ENCODE results near the gene MKI67.
A peak's percentile ranks its signal among the peaks of the same experiment; 100 is the strongest.
"Not testable (repeated sequence)": the region's sequence is repeated elsewhere in the genome, so short reads cannot be mapped to it uniquely, and the experiment has no call there.

The MKI67 gene

DNA sequence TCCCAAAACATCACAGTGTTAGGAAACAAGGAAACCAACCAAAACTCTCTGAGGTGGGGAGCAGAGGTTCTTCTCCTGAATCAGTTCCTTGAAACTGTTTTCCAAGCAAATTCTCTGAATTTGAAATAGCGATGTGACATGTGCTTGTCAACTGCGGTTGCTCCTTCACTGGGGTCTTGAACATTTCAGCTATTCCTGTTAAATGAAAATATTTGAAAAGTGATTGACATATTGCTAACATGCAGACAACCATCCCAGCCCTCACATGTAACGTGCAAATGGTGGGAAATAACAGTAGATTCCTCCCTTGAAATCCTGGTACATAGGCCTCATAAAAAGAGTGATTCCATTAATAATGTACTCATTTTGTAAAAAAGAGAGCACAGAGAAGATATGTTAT, 15.9 kb downstream of the MKI67 start:
- no peak for DNase-seq (ENCODE audit: low read depth in 2 of 2)

DNA sequence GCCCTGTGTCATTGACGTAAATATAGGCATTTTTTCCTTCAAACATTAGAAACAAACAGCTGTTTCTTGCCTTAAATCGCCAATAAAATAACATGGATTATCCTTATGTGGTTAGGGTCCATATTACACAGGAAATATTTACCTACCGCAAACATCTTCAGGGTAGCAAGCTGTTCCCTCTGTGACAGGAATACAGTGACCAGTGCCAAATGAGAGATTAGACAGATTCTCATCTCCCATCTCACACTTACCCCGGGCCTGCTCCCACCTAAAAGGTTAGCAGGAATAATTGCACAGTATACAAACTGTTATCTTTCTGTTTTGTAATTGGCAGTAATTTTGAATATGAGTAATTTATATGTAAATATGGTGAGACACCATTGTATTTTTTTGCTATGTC, 16.5 kb downstream of the MKI67 start:
- DNase-seq (ENCODE audit: low read depth in 2 of 2): no peak

- DNase-seq (ENCODE audit: low read depth in 2 of 2): no peak
Measured at GRCh38 chr10:128105383-128105782, 20.8 kb downstream of the MKI67 start.

DNA sequence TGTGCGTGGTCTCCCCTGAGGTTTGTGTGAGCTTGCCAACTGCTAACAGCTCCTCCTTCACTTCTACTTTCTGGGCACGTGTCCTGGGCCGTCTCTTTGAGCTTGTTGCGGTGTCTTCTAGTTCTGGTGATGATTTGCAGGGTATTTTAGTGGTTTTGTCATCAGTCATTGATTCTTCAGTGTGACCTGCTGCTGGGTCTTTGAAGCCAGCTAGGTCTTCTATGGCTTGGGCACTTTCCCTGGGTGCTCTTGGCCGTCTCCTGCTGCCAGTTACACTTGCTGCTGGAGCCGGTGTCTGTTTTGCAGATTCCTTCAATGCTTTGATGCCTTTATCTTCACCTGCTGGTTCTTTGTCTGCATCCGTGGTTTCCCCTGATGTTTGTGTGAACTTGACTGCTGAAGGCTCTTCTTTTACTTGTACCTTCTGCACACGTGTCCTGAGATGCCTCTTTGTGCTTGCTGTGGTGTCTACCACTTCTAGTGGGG, 23.0 kb downstream of the MKI67 start:
- DNase-seq (ENCODE audit: low read depth in 2 of 2): no peak

DNA sequence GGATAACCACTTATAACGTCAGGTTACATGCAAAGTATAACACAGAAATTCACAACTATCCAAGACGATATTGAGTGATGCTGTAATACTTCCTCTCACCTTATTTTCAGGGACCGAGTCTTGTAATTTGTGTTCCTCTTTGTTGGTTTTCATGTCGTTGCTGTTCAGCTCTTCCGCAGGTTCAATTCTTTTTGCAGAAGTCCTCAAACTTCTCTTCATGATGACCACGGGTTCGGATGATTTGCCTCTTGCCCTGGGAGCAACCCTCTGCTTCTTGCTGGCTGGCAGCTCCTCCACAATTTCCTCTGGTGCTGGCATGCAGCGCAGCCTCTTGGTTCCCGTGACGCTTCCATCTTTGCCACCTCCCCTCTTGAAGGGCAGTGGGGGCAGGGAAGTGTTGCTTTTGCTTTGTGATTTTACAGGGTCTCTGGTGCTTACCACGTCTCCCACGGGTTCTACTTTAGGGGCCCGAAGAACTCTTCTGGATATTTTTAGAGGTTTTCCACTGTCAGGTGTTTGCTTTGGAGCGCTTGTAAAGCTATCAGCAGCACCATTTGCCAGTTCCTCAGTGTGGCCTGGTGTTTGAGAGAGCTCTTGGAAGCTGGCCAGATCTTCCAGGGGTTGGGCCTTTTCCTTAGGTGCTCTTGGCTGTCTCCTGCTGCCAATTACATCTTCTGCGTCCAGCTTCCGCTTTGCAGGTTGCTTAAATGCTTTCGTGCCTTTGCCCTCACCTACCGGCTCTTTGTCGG, 23.6 kb downstream of the MKI67 start:
- DNase-seq (ENCODE audit: low read depth in 2 of 2): no peak

DNA sequence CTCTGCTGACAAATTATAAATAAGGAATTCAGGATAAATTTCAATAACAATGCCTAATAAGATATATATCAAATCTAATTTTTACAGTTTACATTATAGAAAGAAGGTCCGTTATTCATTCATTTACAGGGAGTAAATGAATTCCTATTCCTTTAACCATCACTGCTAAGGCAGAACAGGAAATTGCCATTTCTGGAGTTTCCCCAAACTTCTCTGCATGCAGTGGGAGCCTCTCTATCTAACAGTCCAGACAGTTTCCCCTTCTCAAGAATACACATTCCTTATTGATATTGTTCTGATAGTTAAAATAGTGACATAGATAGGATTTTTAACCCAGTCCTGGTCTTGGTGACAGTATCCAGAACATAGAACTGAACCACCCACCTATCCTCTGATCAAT, 24.3 kb downstream of the MKI67 start:
- DNase-seq (ENCODE audit: low read depth in 2 of 2): no peak

DNA sequence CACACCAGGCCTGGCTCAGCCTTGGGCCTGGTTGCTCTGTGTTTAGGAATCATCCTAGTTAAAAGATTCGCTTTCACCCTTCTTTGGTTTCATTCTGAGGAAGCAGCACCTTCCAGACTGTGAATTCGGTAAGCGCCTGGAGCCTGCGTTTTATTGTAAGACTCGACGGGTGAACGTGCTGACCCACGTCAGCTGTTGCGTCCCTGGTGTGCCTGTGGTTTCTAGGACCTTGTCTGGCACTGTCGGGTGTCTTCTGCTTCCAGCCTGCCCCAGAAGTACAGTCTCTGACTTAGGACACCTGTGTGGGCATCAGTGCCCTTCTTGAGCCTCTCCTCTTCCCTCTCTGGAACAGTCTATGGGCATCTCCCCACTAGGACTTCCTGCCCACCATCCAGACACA, 26.3 kb downstream of the MKI67 start:
- no peak for DNase-seq (ENCODE audit: low read depth in 2 of 2)

DNA sequence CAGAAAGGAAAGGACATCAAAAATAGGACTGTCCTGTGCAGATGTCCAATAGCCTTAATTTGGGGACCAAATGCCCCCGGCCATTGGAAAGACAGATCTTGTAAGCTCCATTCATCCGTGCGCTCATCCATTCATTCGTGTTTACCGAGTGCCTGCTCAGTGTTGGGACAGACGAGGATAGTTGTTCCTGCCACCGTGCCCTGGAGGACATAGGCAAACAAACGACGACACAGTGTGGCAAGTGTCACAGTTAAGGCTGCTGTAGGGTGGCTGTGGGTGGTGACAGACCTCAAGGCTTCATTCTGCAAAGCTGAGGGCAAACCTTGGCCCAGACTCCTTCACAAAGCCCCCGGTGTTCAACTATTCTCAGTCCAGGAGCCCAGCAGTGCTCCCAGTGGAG, 27.6 kb downstream of the MKI67 start:
- DNase-seq (ENCODE audit: low read depth in 2 of 2): no peak

DNA sequence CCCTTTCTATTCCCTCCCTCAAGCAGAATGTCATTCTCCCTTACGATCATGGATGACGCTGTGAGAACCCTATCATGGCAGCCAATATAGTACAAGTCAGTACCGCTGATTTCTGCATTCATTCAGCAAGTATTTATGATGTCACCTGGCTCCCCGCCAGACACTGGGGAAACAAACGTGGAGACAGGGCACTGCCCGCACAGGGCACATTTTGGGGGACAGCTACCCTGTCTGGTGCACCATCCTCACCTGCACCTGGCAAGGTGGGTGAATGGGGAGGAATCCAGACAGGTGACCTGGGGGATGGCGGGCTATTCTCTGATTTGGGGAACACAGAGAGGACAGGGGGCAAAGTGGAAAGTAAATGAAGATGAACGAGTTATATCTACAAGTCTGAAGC, 28.4 kb downstream of the MKI67 start:
- DNase-seq (ENCODE audit: low read depth in 2 of 2): no peak

DNA sequence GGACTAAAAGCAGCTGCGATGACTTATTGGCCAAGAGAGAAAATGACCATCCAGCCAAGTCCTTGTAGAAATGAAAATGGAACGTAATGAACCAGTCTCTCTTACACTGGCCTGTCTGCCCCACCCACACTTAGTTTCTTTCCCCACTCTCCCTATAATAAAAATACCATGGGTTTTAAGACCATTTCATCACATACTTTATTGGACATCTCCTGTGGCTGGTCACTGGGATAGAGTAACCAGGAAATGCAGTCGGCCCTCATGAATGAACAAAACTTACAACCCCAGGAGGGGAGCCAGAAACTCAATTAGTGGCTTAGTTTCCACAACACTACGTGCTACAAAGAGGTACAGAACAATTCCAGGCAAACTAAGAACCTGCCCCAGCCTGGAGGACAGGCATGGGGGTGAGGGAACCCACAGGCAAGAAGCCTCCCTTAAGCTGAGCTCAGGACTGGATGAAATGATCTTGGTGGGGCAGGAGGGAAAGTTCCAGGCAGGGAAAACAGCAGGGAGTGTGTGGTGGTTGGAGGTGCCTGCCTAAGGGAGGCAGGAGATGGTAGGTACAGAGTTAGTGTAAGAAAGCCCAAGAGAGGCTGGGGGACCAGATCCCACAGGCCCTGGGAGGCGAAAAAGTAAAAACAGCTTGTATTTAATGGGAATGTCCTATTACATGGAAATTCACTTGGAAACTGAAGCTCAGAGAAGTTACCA, 29.6 kb downstream of the MKI67 start:
- no peak for DNase-seq (ENCODE audit: low read depth in 2 of 2)

DNA sequence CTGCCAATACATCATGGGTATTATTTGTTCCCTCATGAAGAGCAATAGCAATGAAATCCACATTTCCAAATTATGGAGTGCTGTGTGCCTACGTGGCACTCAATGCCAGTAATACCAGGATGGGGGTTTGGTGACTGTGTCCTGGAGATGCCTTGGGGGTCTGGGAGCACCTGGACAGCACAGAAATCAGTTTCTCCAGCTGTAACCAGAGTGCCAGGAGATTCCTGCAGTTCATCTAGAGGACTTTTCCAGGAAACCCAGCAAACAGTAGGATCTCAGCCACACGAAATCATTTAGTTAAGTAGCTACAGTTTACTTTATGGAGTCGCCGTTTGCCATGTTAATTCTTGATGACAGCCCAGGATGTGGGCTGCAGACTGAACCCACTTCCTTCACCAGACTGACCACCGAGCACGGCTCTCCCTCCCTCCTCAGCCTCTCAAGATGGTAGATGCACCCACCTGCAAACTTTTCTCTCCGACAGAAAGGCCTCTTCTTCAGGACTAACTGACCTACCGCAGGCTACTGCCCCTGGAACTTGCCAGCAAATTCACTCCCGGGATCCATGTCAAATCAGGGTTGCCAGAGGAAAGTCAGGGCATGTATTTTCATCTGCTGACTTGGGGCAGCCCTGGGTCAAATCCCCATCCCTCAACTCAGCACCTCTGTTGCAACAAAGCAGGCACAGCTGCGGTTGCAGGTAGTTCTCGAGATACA, 30.3 kb downstream of the MKI67 start:
- no peak for DNase-seq (ENCODE audit: low read depth in 2 of 2)

DNA sequence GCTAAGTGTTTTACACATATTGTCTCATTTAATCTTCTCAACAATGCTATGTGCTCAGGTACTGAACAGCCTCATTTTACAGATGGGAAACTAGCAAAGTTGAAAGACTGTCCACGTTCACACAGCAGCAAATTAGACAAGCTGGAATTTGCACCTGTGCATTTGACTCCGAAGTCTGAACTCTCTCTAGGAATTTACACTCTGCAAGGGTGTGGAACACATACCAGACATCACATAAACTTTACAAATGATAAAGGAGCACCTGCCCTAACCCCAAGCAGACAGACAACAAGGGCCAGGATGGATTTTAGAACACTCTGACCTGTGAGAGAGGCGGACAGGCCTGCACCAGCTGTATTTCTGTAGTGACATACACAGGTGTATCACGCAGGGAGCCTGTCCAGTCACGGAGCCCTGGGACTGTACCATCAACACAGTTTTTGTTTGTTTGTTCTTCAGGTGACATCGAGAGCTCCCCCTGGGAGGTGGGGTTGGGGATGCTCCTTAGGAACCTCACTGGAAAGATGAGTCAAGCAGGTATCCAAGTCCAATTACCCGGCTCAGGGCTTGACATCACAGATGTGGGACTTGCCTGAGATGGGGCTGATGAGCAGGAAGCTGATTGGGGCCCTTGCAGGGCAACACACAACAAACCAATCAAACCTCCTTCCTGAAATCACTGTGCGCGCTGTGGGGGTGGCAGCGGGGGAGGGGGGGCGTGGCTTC, 31.0 kb downstream of the MKI67 start:
- peak in 1 of 2 donors; percentile 21 for DNase-seq (ENCODE audit: low read depth in 2 of 2)

- not testable (repeated sequence) for DNase-seq (ENCODE audit: low read depth in 2 of 2)
Measured at GRCh38 chr10:128094596-128094995, 31.6 kb downstream of the MKI67 start.

DNA sequence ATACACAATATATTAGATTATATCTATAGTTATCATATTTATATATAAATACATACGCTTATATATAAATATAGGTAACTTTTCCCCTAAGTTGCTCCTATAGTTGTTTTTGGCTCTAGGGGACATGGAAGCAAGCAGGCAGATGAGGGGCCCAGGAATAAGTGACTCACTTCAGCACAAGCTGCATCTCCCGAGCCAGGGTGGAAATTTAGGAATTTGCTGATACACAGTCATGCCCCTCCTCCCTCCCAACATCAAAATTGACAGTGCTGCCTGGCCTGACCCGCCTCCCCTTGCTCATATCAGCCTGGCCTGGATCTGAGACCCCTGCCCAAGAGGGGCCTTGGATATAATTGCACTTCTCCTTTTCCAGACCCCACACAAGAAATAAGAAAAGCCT, 33.8 kb downstream of the MKI67 start:
- no peak for DNase-seq (ENCODE audit: low read depth in 2 of 2)

DNA sequence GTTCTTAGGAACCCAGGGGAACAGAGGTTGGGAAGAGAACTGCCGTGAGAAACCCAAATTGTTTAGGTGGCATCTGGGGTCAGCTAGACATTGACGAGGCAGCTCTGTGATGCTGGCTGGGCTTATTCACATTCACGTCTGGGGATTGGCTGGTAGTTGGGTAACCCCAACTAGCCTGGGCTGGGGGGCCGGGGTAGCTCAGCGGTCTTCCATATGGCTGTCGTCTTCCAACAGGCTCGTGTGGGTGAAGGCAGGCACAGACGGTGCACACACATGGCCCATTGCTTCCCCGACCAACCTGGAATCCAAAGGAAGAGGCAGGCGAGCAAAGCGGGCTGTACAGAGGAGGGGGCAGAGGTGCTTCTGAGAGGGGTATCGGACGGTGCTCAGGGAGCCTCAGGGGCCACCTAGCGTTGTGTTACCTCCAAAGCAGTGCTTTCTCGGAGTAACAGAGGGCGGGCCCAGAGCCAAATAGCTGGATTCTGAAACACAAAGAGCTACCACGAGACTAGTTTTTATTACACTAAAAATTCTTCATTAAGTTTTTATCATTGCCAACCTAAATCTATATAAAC, 34.5 kb downstream of the MKI67 start:
- DNase-seq (ENCODE audit: low read depth in 2 of 2): no peak

DNA sequence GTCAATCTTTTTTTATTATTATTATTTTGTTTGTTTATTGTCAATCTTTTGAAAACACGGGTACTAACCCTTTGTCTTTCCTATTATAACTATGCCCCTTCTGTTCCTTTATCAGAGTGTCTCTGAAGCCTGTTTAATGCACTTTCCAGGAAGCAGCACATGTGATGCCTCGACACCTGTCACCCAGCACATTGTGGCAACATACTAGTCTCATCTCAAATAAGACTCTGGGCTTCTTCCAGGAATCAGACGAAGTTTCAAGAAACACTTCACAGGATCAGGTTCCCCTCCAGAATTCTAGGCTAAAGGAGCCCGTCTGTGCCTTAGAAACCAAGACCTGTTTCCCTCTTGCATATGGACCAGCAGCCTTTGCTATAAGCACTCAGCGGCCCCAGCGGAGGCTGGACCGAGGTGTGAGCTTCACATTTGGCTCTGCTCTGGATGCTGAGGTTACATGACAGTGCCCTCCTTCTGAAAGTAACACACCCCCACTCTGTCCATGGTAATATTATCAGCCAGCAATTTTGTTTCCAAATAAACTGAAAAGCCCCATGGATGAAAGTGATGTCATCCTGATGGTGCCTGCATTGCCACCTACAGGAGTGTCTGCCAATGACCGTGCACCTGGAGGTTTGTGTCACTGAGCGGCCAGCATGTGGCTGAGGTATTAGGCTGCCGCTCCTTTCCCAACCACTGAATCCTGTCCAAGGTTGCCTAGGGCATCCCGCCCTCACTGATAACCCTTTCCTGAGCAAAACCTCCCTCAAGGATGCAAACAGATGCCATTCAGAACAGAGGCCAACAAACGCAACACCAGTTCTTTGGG, 38.1 kb downstream of the MKI67 start:
- no peak for DNase-seq (ENCODE audit: low read depth in 2 of 2)

DNA sequence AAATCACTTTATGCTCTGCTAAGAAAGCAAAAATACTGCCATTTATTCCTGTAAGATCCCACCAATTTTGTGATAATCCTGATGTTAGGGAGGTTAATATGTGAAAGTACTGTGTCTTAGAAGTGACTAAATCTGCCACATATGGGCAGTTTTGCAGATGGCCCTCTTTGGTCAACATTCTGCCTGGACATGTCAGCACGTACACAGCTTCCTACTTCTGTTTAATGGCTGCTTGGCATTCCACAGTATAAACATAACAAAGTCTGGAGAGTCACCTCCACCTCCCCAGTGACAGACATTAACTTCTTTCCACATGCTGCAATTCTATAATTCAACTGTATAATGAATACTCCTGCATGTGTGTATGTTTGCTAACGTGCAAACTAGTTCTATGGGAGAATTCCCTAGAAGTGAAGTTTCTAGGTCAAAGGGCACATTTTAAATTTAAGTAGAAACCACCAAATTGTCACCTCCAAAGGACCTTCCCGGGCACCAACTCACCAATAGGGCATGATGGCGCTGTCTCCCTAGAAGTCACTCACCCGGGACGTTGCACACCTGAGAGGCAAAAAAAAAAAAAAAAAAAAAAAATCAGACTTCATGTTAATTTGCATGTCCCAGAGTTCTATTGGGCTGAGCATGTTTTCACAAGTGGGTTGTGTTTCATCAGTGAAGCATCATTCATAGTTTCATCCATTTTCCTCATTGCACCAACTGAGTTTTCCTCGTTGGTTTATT, 38.9 kb downstream of the MKI67 start:
- DNase-seq (ENCODE audit: low read depth in 2 of 2): no peak

GRCh38 chr10:128086003-128086863, 40.0 kb downstream of the MKI67 start:
- no peak for DNase-seq (ENCODE audit: low read depth in 2 of 2)

GRCh38 chr10:128084991-128085390, 41.2 kb downstream of the MKI67 start:
- no peak for DNase-seq (ENCODE audit: low read depth in 2 of 2)
